ENCODE results near the gene MSH3. TPM values are rescaled to one million over a fixed set of nuclear protein-coding genes. Genes with fewer than 3 reads are reported as not detected.

Gene MSH3
- polyA plus RNA-seq, 1 of the 3 experiments (the other 2 are of a cell fraction), result 3.5 TPM

GRCh38 chr5:80756292-80756691, 101.8 kb downstream of the MSH3 start:
- Histone ChIP-seq H3K9me3 (no peaks in the 10 kb centered on the region), H2AFZ (ENCODE audit: low read depth) (no peak overlapping the region), H3K9ac (no peak overlapping the region), H3K4me2 (no peak overlapping the region), H3K36me3 (replicated peaks in 1 of 2; ENCODE audit: control insufficient read depth in 1 of 2, insufficient read depth in 2 of 2, low read length in 1 of 2) (peaks cover 6 to 7% of the 10 kb centered on the region in 2 experiments), H3K9me2 (no peaks in the 10 kb centered on the region), H3K27ac (ENCODE audit: low read depth in 2 of 2, low read length in 1 of 2) (no peak overlapping the region), H3F3A (replicated peaks; ENCODE audit: insufficient read depth) (no peaks in the 10 kb centered on the region), H3K79me2 (ENCODE audit: insufficient read depth) (no peaks in the 10 kb centered on the region), H3K4me3 (ENCODE audit: low read depth in 2 of 2, low read length in 1 of 2) (no peak overlapping the region), H3K27me3 (ENCODE audit: insufficient read depth) (no peaks in the 10 kb centered on the region), H3K4me1 (ENCODE audit: control insufficient read depth in 1 of 2, insufficient read depth in 2 of 2, low read depth in 1 of 2, low read length in 1 of 2) (no peaks in the 10 kb centered on the region; a peak in 1 of 4 replicates), H4K20me1 (ENCODE audit: insufficient read depth) (no peaks in the 10 kb centered on the region)
- TF ChIP-seq FOXM1 (IDR thresholded peaks at IDR 0.05; ENCODE audit: low read depth) (no peak), YY1 (IDR thresholded peaks at IDR 0.05; ENCODE audit: low read depth) (no peak), CHD2 (IDR thresholded peaks at IDR 0.05; ENCODE audit: low read length, partially characterized antibody) (no peak), SIN3A (IDR thresholded peaks at IDR 0.05; ENCODE audit: borderline replicate concordance, low read depth, low read length) (no peak), GATA2 (CRISPR knock-in tag; IDR thresholded peaks at IDR 0.05) (no peak), PBX3 (IDR thresholded peaks at IDR 0.05) (no peak), TAF1 (IDR thresholded peaks at IDR 0.05; ENCODE audit: borderline replicate concordance, low read depth, low read length) (no peak), MEF2A (IDR thresholded peaks at IDR 0.05; ENCODE audit: borderline replicate concordance, low read depth) (no peak), REST (IDR thresholded peaks at IDR 0.05; ENCODE audit: low read depth, low read length) (no peak), TEAD4 (IDR thresholded peaks at IDR 0.05; ENCODE audit: borderline replicate concordance, insufficient read depth) (no peak)
- DNase-seq, result no peak
- ChIA-PET CTCF (no interaction called here), POLR2A (no interaction called here)
- 94% methylated on average over 1 of the region's 1 CpG for WGBS (ENCODE audit: low lambda C conversion rate)

- H3K4me1 ChIP-seq (ENCODE audit: control insufficient read depth in 1 of 2, insufficient read depth in 2 of 2, low read depth in 1 of 2, low read length in 1 of 2), result no peaks in the 10 kb centered on the region; a peak in 1 of 4 replicates
- TF ChIP-seq RCOR1 (IDR thresholded peaks at IDR 0.05; ENCODE audit: low read length), result no peak
- no peak for TF ChIP-seq MAX (IDR thresholded peaks at IDR 0.05; ENCODE audit: low read depth)
- TF ChIP-seq NFIC (IDR thresholded peaks at IDR 0.05; ENCODE audit: borderline replicate concordance), result no peak
- TF ChIP-seq TEAD4 (IDR thresholded peaks at IDR 0.05; ENCODE audit: borderline replicate concordance, insufficient read depth), result no peak
- no peak for TF ChIP-seq REST (IDR thresholded peaks at IDR 0.05; ENCODE audit: low read depth, low read length)
- no peak for TF ChIP-seq ELF1 (IDR thresholded peaks at IDR 0.05)
- TF ChIP-seq GATA2 (CRISPR knock-in tag; IDR thresholded peaks at IDR 0.05), result no peak
- TF ChIP-seq CHD2 (IDR thresholded peaks at IDR 0.05; ENCODE audit: low read length, partially characterized antibody), result no peak
- no peak for TF ChIP-seq POLR2AphosphoS5 (IDR thresholded peaks at IDR 0.05; ENCODE audit: low read depth, low read length)
- no peak for TF ChIP-seq EP300 (IDR thresholded peaks at IDR 0.05; ENCODE audit: borderline replicate concordance in 1 of 2, low read depth in 1 of 2, low read length in 1 of 2)
- TF ChIP-seq EZH2phosphoT487 (IDR thresholded peaks at IDR 0.05; ENCODE audit: borderline replicate concordance, low read depth), result no peak
- no peak for TF ChIP-seq RAD21 (IDR thresholded peaks at IDR 0.05; ENCODE audit: low read length)
- TF ChIP-seq PBX3 (IDR thresholded peaks at IDR 0.05), result no peak
- TF ChIP-seq TAF1 (IDR thresholded peaks at IDR 0.05; ENCODE audit: borderline replicate concordance, low read depth, low read length), result no peak
These were observed 102.8 kb downstream of the MSH3 start for GRCh38 chr5:80757290-80757689.

More at GRCh38 chr5:80757290-80757689, 102.8 kb downstream of the MSH3 start:
- no peaks in the 10 kb centered on the region for H3K9me3 ChIP-seq
- H3K9ac ChIP-seq, result no peak overlapping the region
- H3K9me2 ChIP-seq, result no peaks in the 10 kb centered on the region
- no peaks in the 10 kb centered on the region for H3F3A ChIP-seq (replicated peaks; ENCODE audit: insufficient read depth)
- ChIA-PET POLR2A (no interaction called here), CTCF (no interaction called here)
- no peak overlapping the region for H3K27ac ChIP-seq (ENCODE audit: low read depth in 2 of 2, low read length in 1 of 2)
- no peaks in the 10 kb centered on the region for H3K79me2 ChIP-seq (ENCODE audit: insufficient read depth)
- H3K4me3 ChIP-seq (ENCODE audit: low read depth in 2 of 2, low read length in 1 of 2), result no peak overlapping the region
- H3K36me3 ChIP-seq (replicated peaks in 1 of 2; ENCODE audit: control insufficient read depth in 1 of 2, insufficient read depth in 2 of 2, low read length in 1 of 2), result peaks cover 8 to 14% of the 10 kb centered on the region in 2 experiments
- H2AFZ ChIP-seq (ENCODE audit: low read depth), result no peak overlapping the region
- WGBS (ENCODE audit: low lambda C conversion rate), result 84% methylated on average over 1 of the region's 1 CpG
- H4K20me1 ChIP-seq (ENCODE audit: insufficient read depth), result no peaks in the 10 kb centered on the region
- no peak overlapping the region for H3K4me2 ChIP-seq
- H3K27me3 ChIP-seq (ENCODE audit: insufficient read depth), result no peaks in the 10 kb centered on the region
- no peak for DNase-seq
